Measurements from ENCODE around the gene COBL. TPM values are rescaled to one million over a fixed set of nuclear protein-coding genes. Genes with fewer than 3 reads are reported as not detected.

The COBL gene
- total RNA-seq, 4 donors from 2014 or later: 5.9 to 21.3 (median 7.8) TPM

GRCh38 chr7:51031216-51031615 is 285.4 kb downstream of the COBL start:
- Histone ChIP-seq H3K4me3 (no peak overlapping the region), H3K27ac (no peak overlapping the region), H3K27me3 (no peaks in the 10 kb centered on the region), H3K36me3 (peaks cover 0 to 30% (median 0%) of the 10 kb centered on the region in 3 donors), H3K9me3 (no peaks in the 10 kb centered on the region), H3K4me1 (peaks cover 0 to 10% (median 0%) of the 10 kb centered on the region in 3 donors)
- DNase-seq: no peak
- intact Hi-C loops (cut with DNase I): no loop called here
- TF ChIP-seq POLR2A (IDR thresholded peaks at IDR 0.05) (no peak), CTCF (IDR thresholded peaks at IDR 0.05) (no peak)
- WGBS, 2 donors: 72 to 91% methylated on average over 5 to 8 of the region's 10 CpGs

- Histone ChIP-seq H3K27ac (no peak overlapping the region), H3K4me1 (peaks cover 0 to 9% (median 0%) of the 10 kb centered on the region in 3 donors), H3K27me3 (no peaks in the 10 kb centered on the region), H3K36me3 (peaks cover 0 to 34% (median 0%) of the 10 kb centered on the region in 3 donors), H3K4me3 (no peak overlapping the region), H3K9me3 (no peaks in the 10 kb centered on the region)
- no peak for DNase-seq
- no peak for TF ChIP-seq POLR2A (IDR thresholded peaks at IDR 0.05)
- no peak for TF ChIP-seq CTCF (IDR thresholded peaks at IDR 0.05)
- WGBS, 2 donors: 48 to 53% methylated on average over 4 of the region's 4 CpGs
- intact Hi-C loops (cut with DNase I): no loop called here
These were observed 286.9 kb downstream of the COBL start for GRCh38 chr7:51029701-51030191.

- no peak overlapping the region for H3K4me3 ChIP-seq
- 84 to 85% methylated on average over 13 of the region's 13 CpGs for WGBS, 2 donors
These were observed 287.5 kb downstream of the COBL start for GRCh38 chr7:51029131-51029530.

GRCh38 chr7:51027935-51028830 is 288.4 kb downstream of the COBL start:
- Histone ChIP-seq H3K27ac (no peak overlapping the region), H3K27me3 (no peaks in the 10 kb centered on the region), H3K4me3 (no peak overlapping the region), H3K36me3 (peaks cover 0 to 34% (median 0%) of the 10 kb centered on the region in 3 donors), H3K4me1 (no peaks in the 10 kb centered on the region), H3K9me3 (no peaks in the 10 kb centered on the region)
- WGBS, 2 donors: 88 to 100% methylated on average over 1 to 4 of the region's 19 CpGs
- TF ChIP-seq CTCF (IDR thresholded peaks at IDR 0.05) (no peak), POLR2A (IDR thresholded peaks at IDR 0.05) (no peak)
- no peak for DNase-seq
- intact Hi-C loops (cut with DNase I): no loop called here

More at GRCh38 chr7:51029131-51029530, 287.5 kb downstream of the COBL start:
- Histone ChIP-seq H3K4me1 (peaks cover 0 to 3% (median 0%) of the 10 kb centered on the region in 3 donors), H3K27me3 (no peaks in the 10 kb centered on the region), H3K9me3 (no peaks in the 10 kb centered on the region), H3K36me3 (peaks cover 0 to 34% (median 0%) of the 10 kb centered on the region in 3 donors), H3K27ac (no peak overlapping the region)
- intact Hi-C loops (cut with DNase I): no loop called here
- no peak for TF ChIP-seq CTCF (IDR thresholded peaks at IDR 0.05)
- DNase-seq: no peak
